Motor neuron (in vitro differentiated cells): ENCODE measurements around the gene PITPNC1. TPM values are rescaled to one million over a fixed set of nuclear protein-coding genes. Genes with fewer than 3 reads are reported as not detected.

Source experiments
- ATAC-seq, 8 experiments: fragments of 200-7000 bp; cut with Tn5 transposase; replicated peaks in 6 of 8; 2 replicates each; pipeline ENCODE4 v1.8.0; 2021; ENCODE audit warnings: mild to moderate bottlenecking in 8 of 8, moderate library complexity in 8 of 8
- H3K27ac ChIP-seq, 2 donors: fragments of 250-450 bp; sonication (Bioruptor Pico); 2 replicates each; pipeline ENCODE4 v1.9.0; 2021; ENCODE audit warnings: antibody characterized with exemption in 2 of 2, mild to moderate bottlenecking in 2 of 2, moderate library complexity in 1 of 2
- H3K4me1 ChIP-seq, 2 donors: fragments of 250-450 bp; sonication (Bioruptor Pico); replicated peaks in 1 of 2; 2 replicates each; pipeline ENCODE4 v1.6.1; 2021; ENCODE audit warnings: antibody characterized with exemption in 2 of 2, mild to moderate bottlenecking in 2 of 2, moderate library complexity in 1 of 2
- H3K4me3 ChIP-seq, 5 donors: fragments of 250-450 bp; sonication (Bioruptor Pico); 2 replicates each; pipeline ENCODE4 v1.9.0; 2021; ENCODE audit warnings: antibody characterized with exemption in 5 of 5, mild to moderate bottlenecking in 5 of 5, moderate library complexity in 4 of 5
- WGBS, 10 experiments: fragments of 450-650 bp; shearing (Covaris generic); methylation state at CpG; one replicate each; pipeline ENCODE4 v1.0.0; 2022; 5-methylcytosine and 5-hydroxymethylcytosine counted together
- in situ Hi-C, 9 experiments: fragments of 400-800 bp; cut with MboI; loops; one replicate each; pipeline ENCODE4 v1.15.0; 2021; ENCODE audit warnings: low sequenced_read_pairs in 9 of 9, low pct_unique_long_range_greater_than_20kb in 2 of 9; ENCODE audit not compliant: unreplicated experiment in 9 of 9
- total RNA-seq, 8 experiments: library from RNA; unstranded; fragments of 300-600 nt; gene quantifications; 2 replicates each; pipeline versions ENCODE4 v1.2.3 to v1.2.4, GENCODE V29; 2022

PITPNC1 gene
- total RNA-seq, 8 experiments from 2014 or later, result 8.8 to 67.0 (median 19.7) TPM

GRCh38 chr17:67606896-67607604 is 230.0 kb downstream of the PITPNC1 start:
- H3K4me1 ChIP-seq, result peaks cover 0 to 6% of the 10 kb centered on the region in 2 donors
- ATAC-seq, result no peak
- no peak overlapping the region for H3K27ac ChIP-seq
- H3K4me3 ChIP-seq, result no peak overlapping the region
- WGBS, 10 experiments, result 80 to 97% (median 90%) methylated on average over 1 to 9 of the region's 10 CpGs
- in situ Hi-C loops, result loop anchor here in 1 of 9 experiments (25.0 kb wide), 1 partner anchor 220 kb away; the partner anchor contains the start of gene PITPNC1

GRCh38 chr17:67610061-67610460 is 233.0 kb downstream of the PITPNC1 start:
- ATAC-seq, result no peak
- 64 to 100% (median 98%) methylated on average over 2 to 7 of the region's 8 CpGs; no CpG with 5 or more reads in 1 of the 10 experiments for WGBS, 10 experiments

GRCh38 chr17:67613961-67614360 is 236.9 kb downstream of the PITPNC1 start:
- Histone ChIP-seq H3K4me3 (no peak overlapping the region), H3K4me1 (peaks cover 0 to 7% of the 10 kb centered on the region in 2 donors), H3K27ac (no peak overlapping the region)
- 83 to 98% (median 94%) methylated on average over 4 to 7 of the region's 7 CpGs; no CpG with 5 or more reads in 1 of the 10 experiments for WGBS, 10 experiments
- in situ Hi-C loops, result loop anchor here in 2 of 9 experiments (10.0 to 25.0 kb wide), 2 partner anchors 227 to 229 kb away; partner anchors contain the start of gene PITPNC1 (in 1 of the 2)
- ATAC-seq, result no peak

More at GRCh38 chr17:67610061-67610460, 233.0 kb downstream of the PITPNC1 start:
- Histone ChIP-seq H3K4me1 (peaks cover 0 to 6% of the 10 kb centered on the region in 2 donors), H3K27ac (no peak overlapping the region), H3K4me3 (no peak overlapping the region)
- in situ Hi-C loops, result loop anchor here in 2 of 9 experiments (10.0 to 25.0 kb wide), 2 partner anchors 223 to 225 kb away; partner anchors contain the start of gene PITPNC1 (in 1 of the 2)

GRCh38 chr17:67615011-67615561 is 238.0 kb downstream of the PITPNC1 start:
- Histone ChIP-seq H3K4me1 (peaks cover 0 to 6% of the 10 kb centered on the region in 2 donors), H3K27ac (no peak overlapping the region), H3K4me3 (no peak overlapping the region)
- in situ Hi-C loops, result loop anchor here in 2 of 9 experiments (10.0 to 25.0 kb wide), 2 partner anchors 228 to 230 kb away; partner anchors contain the start of gene PITPNC1 (in 1 of the 2)
- ATAC-seq, result peak in 1 of 8 experiments; percentile 8
- WGBS, 10 experiments, result 54 to 100% (median 87%) methylated on average over 1 to 12 of the region's 13 CpGs; no CpG with 5 or more reads in 4 of the 10 experiments

- in situ Hi-C loops, result loop anchor here in 2 of 9 experiments (10.0 to 25.0 kb wide), 2 partner anchors 228 to 231 kb away; partner anchors contain the start of gene PITPNC1 (in 1 of the 2)
- ATAC-seq, result no peak
- H3K4me1 ChIP-seq, result peaks cover 0 to 6% of the 10 kb centered on the region in 2 donors
- H3K4me3 ChIP-seq, result no peak overlapping the region
- H3K27ac ChIP-seq, result no peak overlapping the region
- 89 to 100% (median 97%) methylated on average over 1 to 6 of the region's 7 CpGs; no CpG with 5 or more reads in 3 of the 10 experiments for WGBS, 10 experiments
Measured at GRCh38 chr17:67615736-67616135, 238.7 kb downstream of the PITPNC1 start.

GRCh38 chr17:67617304-67617899 is 240.3 kb downstream of the PITPNC1 start:
- Histone ChIP-seq H3K27ac (no peak overlapping the region), H3K4me3 (no peak overlapping the region), H3K4me1 (peaks cover 0 to 6% of the 10 kb centered on the region in 2 donors)
- WGBS, 10 experiments, result 60 to 87% (median 80%) methylated on average over 1 to 4 of the region's 4 CpGs; no CpG with 5 or more reads in 1 of the 10 experiments
- in situ Hi-C loops, result loop anchor here in 2 of 9 experiments (10.0 to 25.0 kb wide), 2 partner anchors 230 to 233 kb away; partner anchors contain the start of gene PITPNC1 (in 1 of the 2)
- no peak for ATAC-seq

GRCh38 chr17:67619555-67619954 is 242.5 kb downstream of the PITPNC1 start:
- 100% methylated on average over 1 of the region's 9 CpGs; no CpG with 5 or more reads in 9 of the 10 experiments for WGBS, 10 experiments
- peaks cover 0 to 6% of the 10 kb centered on the region in 2 donors for H3K4me1 ChIP-seq
- no peak for ATAC-seq
- no peak overlapping the region for H3K27ac ChIP-seq
- no peak overlapping the region for H3K4me3 ChIP-seq
- in situ Hi-C loops, result loop anchor here in 2 of 9 experiments (10.0 to 25.0 kb wide), 2 partner anchors 232 to 235 kb away; partner anchors contain the start of gene PITPNC1 (in 1 of the 2)

- H3K4me3 ChIP-seq, result no peak overlapping the region
- in situ Hi-C loops, result loop anchor here in 1 of 9 experiments (25.0 kb wide), 1 partner anchor 233 kb away; the partner anchor contains the start of gene PITPNC1
- ATAC-seq, result no peak
- 72 to 100% (median 91%) methylated on average over 1 to 8 of the region's 8 CpGs; no CpG with 5 or more reads in 4 of the 10 experiments for WGBS, 10 experiments
- H3K4me1 ChIP-seq, result peaks cover 2 to 6% of the 10 kb centered on the region in 2 donors
- H3K27ac ChIP-seq, result no peak overlapping the region
Measured at GRCh38 chr17:67620088-67620487, 243.0 kb downstream of the PITPNC1 start.

GRCh38 chr17:67620636-67621035 is 243.6 kb downstream of the PITPNC1 start:
- WGBS, 10 experiments, result 73 to 100% (median 99%) methylated on average over 2 to 6 of the region's 8 CpGs; no CpG with 5 or more reads in 2 of the 10 experiments
- Histone ChIP-seq H3K4me1 (peaks cover 6 to 7% of the 10 kb centered on the region in 2 donors), H3K27ac (no peak overlapping the region), H3K4me3 (no peak overlapping the region)
- in situ Hi-C loops, result loop anchor here in 1 of 9 experiments (25.0 kb wide), 1 partner anchor 233 kb away; the partner anchor contains the start of gene PITPNC1
- ATAC-seq, result no peak

GRCh38 chr17:67623767-67624166 is 246.7 kb downstream of the PITPNC1 start:
- H3K27ac ChIP-seq, result no peak overlapping the region
- WGBS, 10 experiments, result 55 to 100% (median 85%) methylated on average over 1 to 2 of the region's 2 CpGs
- H3K4me3 ChIP-seq, result no peak overlapping the region
- ATAC-seq, result no peak
- peaks cover 0 to 7% of the 10 kb centered on the region in 2 donors for H3K4me1 ChIP-seq
- in situ Hi-C loops, result loop anchor here in 1 of 9 experiments (25.0 kb wide), 1 partner anchor 236 kb away; the partner anchor contains the start of gene PITPNC1

GRCh38 chr17:67624886-67625656 is 248.0 kb downstream of the PITPNC1 start:
- in situ Hi-C loops, result loop anchor here in 1 of 9 experiments (25.0 kb wide), 1 partner anchor 238 kb away; the partner anchor contains the start of gene PITPNC1
- WGBS, 10 experiments, result 68 to 100% (median 81%) methylated on average over 2 to 9 of the region's 11 CpGs; no CpG with 5 or more reads in 1 of the 10 experiments
- Histone ChIP-seq H3K27ac (no peak overlapping the region), H3K4me3 (no peak overlapping the region), H3K4me1 (peaks cover 0 to 7% of the 10 kb centered on the region in 2 donors)
- peak in 2 of 8 experiments; percentile 33 to 41 for ATAC-seq
